Measurements from ENCODE around the gene DENR. TPM values are rescaled to one million over a fixed set of nuclear protein-coding genes. Genes with fewer than 3 reads are reported as not detected.

Gene DENR
- total and polyA plus RNA-seq, 7 donors = 26.4 to 44.9 (median 31.9) TPM

DNA sequence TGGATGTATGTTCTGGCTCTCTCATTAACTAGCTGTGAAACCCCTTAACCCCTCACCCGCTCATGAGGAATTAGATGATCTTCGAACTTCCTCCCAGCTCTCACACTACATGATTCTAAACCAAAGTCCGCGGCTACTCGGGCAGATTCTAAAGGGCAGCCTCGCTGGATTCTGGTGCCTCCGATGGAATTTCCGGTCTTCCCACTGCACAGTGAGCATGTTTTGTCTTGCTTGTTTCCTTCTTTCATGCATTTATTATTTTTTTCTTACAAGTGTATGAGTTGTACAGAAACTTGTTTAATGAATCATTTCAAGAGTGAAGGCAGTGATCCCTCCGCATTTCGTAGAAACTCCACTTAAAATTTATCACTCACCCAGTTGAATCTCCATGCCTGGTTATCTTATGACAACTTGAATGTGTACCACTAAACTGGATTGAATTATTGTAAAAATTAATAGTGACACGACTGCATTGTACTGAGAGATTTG is 31.5 kb upstream of the DENR start:
- Histone ChIP-seq H3K36me3 (no peaks in the 10 kb centered on the region), H3K9me3 (no peaks in the 10 kb centered on the region), H3K4me1 (no peaks in the 10 kb centered on the region), H3K4me3 (no peak overlapping the region), H3K27me3 (no peaks in the 10 kb centered on the region), H3K27ac (no peak overlapping the region)
- 49 to 68% methylated on average over 11 of the region's 11 CpGs for WGBS, 2 donors
- TF ChIP-seq, protein P1, sequence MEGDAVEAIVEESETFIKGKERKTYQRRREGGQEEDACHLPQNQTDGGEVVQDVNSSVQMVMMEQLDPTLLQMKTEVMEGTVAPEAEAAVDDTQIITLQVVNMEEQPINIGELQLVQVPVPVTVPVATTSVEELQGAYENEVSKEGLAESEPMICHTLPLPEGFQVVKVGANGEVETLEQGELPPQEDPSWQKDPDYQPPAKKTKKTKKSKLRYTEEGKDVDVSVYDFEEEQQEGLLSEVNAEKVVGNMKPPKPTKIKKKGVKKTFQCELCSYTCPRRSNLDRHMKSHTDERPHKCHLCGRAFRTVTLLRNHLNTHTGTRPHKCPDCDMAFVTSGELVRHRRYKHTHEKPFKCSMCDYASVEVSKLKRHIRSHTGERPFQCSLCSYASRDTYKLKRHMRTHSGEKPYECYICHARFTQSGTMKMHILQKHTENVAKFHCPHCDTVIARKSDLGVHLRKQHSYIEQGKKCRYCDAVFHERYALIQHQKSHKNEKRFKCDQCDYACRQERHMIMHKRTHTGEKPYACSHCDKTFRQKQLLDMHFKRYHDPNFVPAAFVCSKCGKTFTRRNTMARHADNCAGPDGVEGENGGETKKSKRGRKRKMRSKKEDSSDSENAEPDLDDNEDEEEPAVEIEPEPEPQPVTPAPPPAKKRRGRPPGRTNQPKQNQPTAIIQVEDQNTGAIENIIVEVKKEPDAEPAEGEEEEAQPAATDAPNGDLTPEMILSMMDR (IDR thresholded peaks at IDR 0.05) = no peak
- no peak for TF ChIP-seq POLR2A (IDR thresholded peaks at IDR 0.05)
- TF ChIP-seq POLR2AphosphoS5 (IDR thresholded peaks at IDR 0.05) = no peak
- TF ChIP-seq EP300 (IDR thresholded peaks at IDR 0.05) = no peak
- intact Hi-C loops (cut with DNase I) = no loop called here
- DNase-seq = no peak

- WGBS, 2 donors = 50 to 70% methylated on average over 1 of the region's 1 CpG
These were observed 30.2 kb upstream of the DENR start for GRCh38 chr12:122722387-122722786.

GRCh38 chr12:122724641-122725243 is 27.9 kb upstream of the DENR start:
- Histone ChIP-seq H3K36me3 (no peaks in the 10 kb centered on the region), H3K4me1 (no peaks in the 10 kb centered on the region), H3K9me3 (no peaks in the 10 kb centered on the region), H3K27me3 (no peaks in the 10 kb centered on the region), H3K27ac (no peak overlapping the region), H3K4me3 (no peak overlapping the region)
- intact Hi-C loops (cut with DNase I) = no loop called here
- 88 to 91% methylated on average over 12 of the region's 12 CpGs for WGBS, 2 donors
- TF ChIP-seq, protein P1 (IDR thresholded peaks at IDR 0.05) = no peak
- TF ChIP-seq POLR2A (IDR thresholded peaks at IDR 0.05) (no peak), POLR2AphosphoS5 (IDR thresholded peaks at IDR 0.05) (no peak), EP300 (IDR thresholded peaks at IDR 0.05) (no peak)
- no peak for DNase-seq

More at GRCh38 chr12:122722387-122722786, 30.2 kb upstream of the DENR start:
- H3K27ac ChIP-seq = no peak overlapping the region
- TF ChIP-seq POLR2A (IDR thresholded peaks at IDR 0.05) (no peak), EP300 (IDR thresholded peaks at IDR 0.05) (no peak), POLR2AphosphoS5 (IDR thresholded peaks at IDR 0.05) (no peak)
- TF ChIP-seq, protein P1 (IDR thresholded peaks at IDR 0.05) = no peak
- H3K4me1 ChIP-seq = no peaks in the 10 kb centered on the region
- no peaks in the 10 kb centered on the region for H3K9me3 ChIP-seq
- H3K4me3 ChIP-seq = no peak overlapping the region
- intact Hi-C loops (cut with DNase I) = no loop called here
- no peaks in the 10 kb centered on the region for H3K36me3 ChIP-seq
- H3K27me3 ChIP-seq = no peaks in the 10 kb centered on the region
- no peak for DNase-seq

- Histone ChIP-seq H3K4me1 (no peaks in the 10 kb centered on the region), H3K27ac (no peak overlapping the region), H3K27me3 (no peaks in the 10 kb centered on the region), H3K4me3 (no peak overlapping the region), H3K9me3 (no peaks in the 10 kb centered on the region), H3K36me3 (no peaks in the 10 kb centered on the region)
- intact Hi-C loops (cut with DNase I) = no loop called here
- 79 to 90% methylated on average over 6 of the region's 6 CpGs for WGBS, 2 donors
- TF ChIP-seq, protein P1 (IDR thresholded peaks at IDR 0.05) = no peak
- TF ChIP-seq POLR2AphosphoS5 (IDR thresholded peaks at IDR 0.05) = no peak
- TF ChIP-seq EP300 (IDR thresholded peaks at IDR 0.05) = no peak
- TF ChIP-seq POLR2A (IDR thresholded peaks at IDR 0.05) = no peak
- DNase-seq = no peak
These were observed 27.1 kb upstream of the DENR start for GRCh38 chr12:122725452-122726079.

All from sigmoid colon (tissue), 7 donors.